ENCODE results near the gene GNPDA1. TPM values are rescaled to one million over a fixed set of nuclear protein-coding genes. Genes with fewer than 3 reads are reported as not detected.
"Not testable (repeated sequence)": the region's sequence is repeated elsewhere in the genome, so short reads cannot be mapped to it uniquely, and the experiment has no call there.

Gene GNPDA1
- polyA plus RNA-seq, 1 donor from 2014 or later, result 28.9 TPM

DNA sequence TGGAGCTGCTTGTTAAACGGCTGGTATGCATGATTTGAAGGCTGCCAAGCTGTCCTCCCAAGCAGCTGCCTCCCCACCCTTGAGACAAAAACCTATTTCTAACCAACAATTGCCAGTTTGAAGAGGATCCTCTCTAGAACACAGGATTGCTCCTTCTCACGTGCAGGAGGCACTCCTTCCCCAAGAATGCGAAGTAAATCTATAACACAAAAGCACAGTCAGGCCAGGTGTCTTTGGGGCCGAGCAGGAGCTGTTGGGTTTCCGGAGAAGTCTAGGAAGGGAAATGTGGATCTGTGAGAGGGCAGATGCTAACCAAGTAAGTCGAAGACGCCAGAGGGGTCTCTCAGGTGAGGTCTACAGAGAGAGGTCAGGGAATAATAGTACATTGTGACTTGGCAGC lies 35.4 kb upstream of the GNPDA1 start:
- Histone ChIP-seq H3K9me2 (ENCODE audit: insufficient read depth, low read length) (no peaks in the 10 kb centered on the region), H3K4me2 (ENCODE audit: low read length) (no peak overlapping the region), H3K9ac (ENCODE audit: low read length) (no peak overlapping the region), H4K20me1 (ENCODE audit: insufficient read depth) (no peaks in the 10 kb centered on the region), H3K27me3 (ENCODE audit: insufficient read depth, low read depth, low read length) (no peaks in the 10 kb centered on the region), H3K27ac (ENCODE audit: low read length) (no peak overlapping the region), H3F3A (ENCODE audit: insufficient read depth, low read length, poor library complexity, severe bottlenecking) (no peaks in the 10 kb centered on the region), H3K4me3 (ENCODE audit: low read length) (no peak overlapping the region), H3K9me3 (ENCODE audit: low read length) (no peaks in the 10 kb centered on the region), H3K36me3 (ENCODE audit: insufficient read depth, low read length) (no peaks in the 10 kb centered on the region), H3K79me2 (replicated peaks; ENCODE audit: insufficient read depth, low read length) (no peaks in the 10 kb centered on the region), H2AFZ (ENCODE audit: low read depth, low read length) (no peak overlapping the region)
- TF ChIP-seq CTCF (IDR thresholded peaks at IDR 0.05; ENCODE audit: poor library complexity, severe bottlenecking) (no peak), EZH2 (IDR thresholded peaks at IDR 0.05; ENCODE audit: borderline replicate concordance, insufficient read depth, low read length, poor library complexity, severe bottlenecking) (no peak), EP300 (conservative IDR thresholded peaks at IDR 0.05; ENCODE audit: poor library complexity, severe bottlenecking) (no peak), TAF1 (IDR thresholded peaks at IDR 0.05; ENCODE audit: low read depth) (no peak), RAD21 (conservative IDR thresholded peaks at IDR 0.05) (no peak), MXI1 (conservative IDR thresholded peaks at IDR 0.05; ENCODE audit: poor library complexity, severe bottlenecking) (no peak), POLR2AphosphoS5 (IDR thresholded peaks at IDR 0.05) (no peak), SMC3 (conservative IDR thresholded peaks at IDR 0.05; ENCODE audit: poor library complexity) (no peak)
- TF ChIP-seq, protein P1, sequence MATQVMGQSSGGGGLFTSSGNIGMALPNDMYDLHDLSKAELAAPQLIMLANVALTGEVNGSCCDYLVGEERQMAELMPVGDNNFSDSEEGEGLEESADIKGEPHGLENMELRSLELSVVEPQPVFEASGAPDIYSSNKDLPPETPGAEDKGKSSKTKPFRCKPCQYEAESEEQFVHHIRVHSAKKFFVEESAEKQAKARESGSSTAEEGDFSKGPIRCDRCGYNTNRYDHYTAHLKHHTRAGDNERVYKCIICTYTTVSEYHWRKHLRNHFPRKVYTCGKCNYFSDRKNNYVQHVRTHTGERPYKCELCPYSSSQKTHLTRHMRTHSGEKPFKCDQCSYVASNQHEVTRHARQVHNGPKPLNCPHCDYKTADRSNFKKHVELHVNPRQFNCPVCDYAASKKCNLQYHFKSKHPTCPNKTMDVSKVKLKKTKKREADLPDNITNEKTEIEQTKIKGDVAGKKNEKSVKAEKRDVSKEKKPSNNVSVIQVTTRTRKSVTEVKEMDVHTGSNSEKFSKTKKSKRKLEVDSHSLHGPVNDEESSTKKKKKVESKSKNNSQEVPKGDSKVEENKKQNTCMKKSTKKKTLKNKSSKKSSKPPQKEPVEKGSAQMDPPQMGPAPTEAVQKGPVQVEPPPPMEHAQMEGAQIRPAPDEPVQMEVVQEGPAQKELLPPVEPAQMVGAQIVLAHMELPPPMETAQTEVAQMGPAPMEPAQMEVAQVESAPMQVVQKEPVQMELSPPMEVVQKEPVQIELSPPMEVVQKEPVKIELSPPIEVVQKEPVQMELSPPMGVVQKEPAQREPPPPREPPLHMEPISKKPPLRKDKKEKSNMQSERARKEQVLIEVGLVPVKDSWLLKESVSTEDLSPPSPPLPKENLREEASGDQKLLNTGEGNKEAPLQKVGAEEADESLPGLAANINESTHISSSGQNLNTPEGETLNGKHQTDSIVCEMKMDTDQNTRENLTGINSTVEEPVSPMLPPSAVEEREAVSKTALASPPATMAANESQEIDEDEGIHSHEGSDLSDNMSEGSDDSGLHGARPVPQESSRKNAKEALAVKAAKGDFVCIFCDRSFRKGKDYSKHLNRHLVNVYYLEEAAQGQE (IDR thresholded peaks at IDR 0.05; ENCODE audit: borderline replicate concordance), result no peak

DNA sequence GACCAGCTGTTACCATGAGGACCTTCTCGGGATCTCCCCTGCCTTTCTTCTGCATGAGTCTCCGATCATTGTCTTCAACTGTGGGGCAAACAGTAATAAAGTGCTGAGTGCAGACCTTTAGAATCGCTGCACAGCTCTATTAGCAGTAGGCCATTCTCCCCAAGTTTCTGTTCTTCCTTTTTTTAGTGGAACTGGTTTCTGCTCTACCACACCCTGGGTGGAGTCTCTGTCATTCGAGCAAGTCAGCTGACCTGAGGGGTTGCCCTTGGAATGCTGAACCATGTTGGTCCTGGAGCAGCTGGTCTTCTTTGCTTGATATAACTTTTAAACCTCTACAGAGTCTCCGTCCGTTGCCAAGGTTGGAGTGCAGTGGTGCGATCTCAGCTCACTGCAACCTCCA lies 33.4 kb upstream of the GNPDA1 start:
- no peaks in the 10 kb centered on the region for H3K36me3 ChIP-seq (ENCODE audit: insufficient read depth, low read length)
- H3K9ac ChIP-seq (ENCODE audit: low read length), result no peak overlapping the region
- no peak for TF ChIP-seq RAD21 (conservative IDR thresholded peaks at IDR 0.05)
- no peaks in the 10 kb centered on the region for H3K9me3 ChIP-seq (ENCODE audit: low read length)
- H3K4me3 ChIP-seq (ENCODE audit: low read length), result no peak overlapping the region
- H3K27me3 ChIP-seq (ENCODE audit: insufficient read depth, low read depth, low read length), result no peaks in the 10 kb centered on the region
- no peaks in the 10 kb centered on the region for H4K20me1 ChIP-seq (ENCODE audit: insufficient read depth)
- H3K79me2 ChIP-seq (replicated peaks; ENCODE audit: insufficient read depth, low read length), result no peaks in the 10 kb centered on the region
- no peaks in the 10 kb centered on the region for H3K9me2 ChIP-seq (ENCODE audit: insufficient read depth, low read length)
- no peaks in the 10 kb centered on the region for H3F3A ChIP-seq (ENCODE audit: insufficient read depth, low read length, poor library complexity, severe bottlenecking)
- no peak overlapping the region for H3K4me2 ChIP-seq (ENCODE audit: low read length)
- no peak overlapping the region for H3K27ac ChIP-seq (ENCODE audit: low read length)
- H2AFZ ChIP-seq (ENCODE audit: low read depth, low read length), result no peak overlapping the region

DNA sequence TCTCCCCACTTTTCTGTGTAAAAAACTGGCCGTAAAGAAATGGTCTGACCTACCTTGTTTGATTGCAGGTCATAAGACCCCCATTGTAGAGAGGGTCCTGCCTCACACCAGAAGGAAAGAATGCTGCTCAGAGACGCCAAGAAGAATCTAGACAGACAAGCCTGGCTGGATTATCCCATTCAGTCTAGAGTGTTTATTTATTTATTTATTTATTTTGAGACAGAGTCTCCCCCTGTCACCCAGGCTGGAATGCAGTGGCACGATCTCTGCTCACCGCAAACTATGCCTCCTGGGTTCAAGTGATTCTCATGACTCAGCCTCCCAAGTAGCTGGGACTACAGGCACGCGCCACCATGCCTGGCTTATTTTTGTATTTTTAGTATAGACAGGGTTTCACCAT lies 28.1 kb upstream of the GNPDA1 start:
- H3K4me3 ChIP-seq (ENCODE audit: low read length); H3K9me2 ChIP-seq (ENCODE audit: insufficient read depth, low read length); H3K36me3 ChIP-seq (ENCODE audit: insufficient read depth, low read length); H3F3A ChIP-seq (ENCODE audit: insufficient read depth, low read length, poor library complexity, severe bottlenecking); H3K9ac ChIP-seq (ENCODE audit: low read length); H3K4me2 ChIP-seq (ENCODE audit: low read length); H4K20me1 ChIP-seq (ENCODE audit: insufficient read depth); H3K27ac ChIP-seq (ENCODE audit: low read length); H3K9me3 ChIP-seq (ENCODE audit: low read length); H3K79me2 ChIP-seq (replicated peaks; ENCODE audit: insufficient read depth, low read length); H2AFZ ChIP-seq (ENCODE audit: low read depth, low read length); H3K27me3 ChIP-seq (ENCODE audit: insufficient read depth, low read depth, low read length): not testable (repeated sequence)

Data from neural cell (in vitro differentiated cells).